GM12872 (cell line): Measurements from ENCODE around the gene TBC1D14.

Experiments
- CTCF ChIP-seq: IDR thresholded peaks from 3 replicates; pipeline ENCODE4 v1.5.1; 2011; ENCODE audit warnings: low read depth, mild to moderate bottlenecking, low read length, moderate library complexity; ENCODE audit not compliant: insufficient read depth

TBC1D14 gene

GRCh38 chr4:6900181-6900812 is 9.3 kb upstream of the TBC1D14 start:
- no peak for TF ChIP-seq CTCF

- TF ChIP-seq CTCF, result no peak
These were observed 8.7 kb upstream of the TBC1D14 start for GRCh38 chr4:6900956-6901355.

GRCh38 chr4:6901669-6902317 is 7.8 kb upstream of the TBC1D14 start:
- no peak for TF ChIP-seq CTCF

DNA sequence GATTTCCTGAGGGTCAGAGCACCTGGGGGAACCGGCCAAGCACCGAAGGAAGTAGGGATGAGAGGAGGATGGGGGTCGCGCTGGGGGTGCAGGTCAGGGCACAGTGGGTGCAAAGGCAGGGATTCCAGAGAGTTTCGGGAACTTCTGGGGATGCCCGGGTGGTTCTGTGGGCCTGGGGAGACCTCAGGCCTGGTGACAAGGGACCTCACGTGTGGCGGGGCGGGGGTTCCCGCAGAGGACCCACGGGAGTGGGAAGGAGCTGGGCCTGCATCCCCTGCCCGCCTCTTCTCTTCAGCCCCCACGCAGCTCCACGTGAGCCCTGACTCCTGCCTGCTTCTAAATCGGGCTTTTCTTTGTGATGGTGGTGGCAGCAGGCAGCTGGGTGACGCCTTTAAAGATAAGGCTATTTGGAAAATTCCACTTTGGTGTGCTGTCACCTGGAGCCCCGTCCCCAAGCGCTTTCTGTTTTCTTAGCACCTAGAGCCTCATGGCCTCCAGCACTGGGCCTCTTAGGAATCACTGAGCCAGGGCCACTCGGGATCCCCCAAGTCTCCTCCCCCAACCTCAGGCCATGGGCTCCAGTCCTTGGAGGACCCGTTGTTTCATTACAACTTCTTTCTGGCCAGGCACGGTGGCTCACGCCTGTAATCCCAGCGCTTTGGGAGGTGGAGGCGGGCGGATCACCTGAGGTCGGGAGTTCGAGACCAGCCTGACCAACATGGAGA is 7.1 kb upstream of the TBC1D14 start:
- no peak for TF ChIP-seq CTCF

DNA sequence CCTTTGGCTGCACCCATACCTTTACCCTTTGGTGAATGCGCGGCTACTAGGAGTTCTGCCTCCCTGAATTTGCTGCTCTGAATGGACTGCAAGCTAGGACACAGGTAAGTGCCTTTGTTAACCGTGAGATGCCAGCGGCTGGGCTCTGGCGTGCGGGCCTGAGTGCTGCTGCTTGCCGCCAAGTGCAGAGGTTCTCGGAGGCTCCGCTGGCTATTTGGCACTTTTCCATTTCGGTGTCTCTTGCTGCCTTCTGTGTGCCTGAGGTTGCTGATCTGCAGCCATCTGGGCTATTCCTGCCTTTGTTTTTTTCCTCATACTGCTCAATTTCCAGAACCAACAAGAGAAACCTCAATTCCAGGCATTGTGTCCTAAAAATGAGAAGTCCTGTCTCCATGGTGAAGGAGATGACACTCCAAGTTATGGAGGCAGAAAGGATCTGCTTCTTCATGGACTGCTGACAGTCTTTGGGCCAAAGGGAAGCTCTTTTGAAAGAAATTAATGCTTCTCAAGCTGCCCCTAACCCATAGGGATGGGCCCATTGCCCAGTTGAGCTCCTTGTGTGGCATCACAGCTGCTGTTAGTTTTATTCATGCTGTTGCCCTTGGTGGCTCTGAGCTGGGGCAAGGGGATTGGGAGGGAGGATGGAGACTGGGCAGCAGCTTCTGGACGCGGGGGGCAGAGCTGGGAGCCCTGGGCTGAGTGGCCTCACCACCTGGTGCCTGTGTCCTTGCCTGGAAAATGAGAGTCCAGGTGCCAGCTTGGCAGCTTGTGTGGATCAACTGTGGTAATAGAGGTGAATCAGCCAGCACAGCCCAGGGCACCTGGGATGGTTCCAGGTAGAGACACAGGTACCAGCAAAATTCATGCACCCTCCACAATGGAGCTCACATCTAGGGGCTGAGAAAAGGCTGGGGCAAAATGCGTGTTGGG is 3.8 kb upstream of the TBC1D14 start:
- no peak for TF ChIP-seq CTCF

DNA sequence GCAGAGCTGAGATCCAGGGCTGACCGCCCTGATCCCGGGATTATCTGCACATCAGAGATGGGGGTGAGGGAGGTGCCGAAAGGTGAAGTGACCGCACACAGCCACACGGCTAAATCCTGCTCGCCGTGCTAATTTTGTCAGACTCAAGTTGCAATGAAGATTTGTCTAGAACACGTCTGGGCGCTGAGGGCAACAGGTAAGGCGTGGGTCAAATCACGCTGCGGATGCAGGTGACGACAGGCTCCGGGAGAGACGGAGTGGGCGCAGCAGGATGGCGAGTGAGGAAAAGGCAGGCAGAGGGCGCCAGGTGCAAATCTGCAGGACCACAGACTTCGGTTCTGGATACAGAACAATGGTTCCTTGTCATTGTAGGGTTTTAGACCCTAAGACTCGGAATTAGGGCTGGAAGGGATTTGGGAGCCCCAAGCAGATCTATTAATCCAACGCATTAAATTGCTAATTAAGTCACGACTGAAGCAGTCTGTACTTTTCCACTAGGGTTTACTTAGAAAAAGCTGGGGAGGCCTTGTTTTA is 1.9 kb upstream of the TBC1D14 start:
- peak; percentile 51; the same call in 2 of the 3 replicates for TF ChIP-seq CTCF
